CD14-positive monocyte (primary cell): ENCODE results near the gene SLC25A11. TPM values are rescaled to one million over a fixed set of nuclear protein-coding genes. Genes with fewer than 3 reads are reported as not detected.
A peak's percentile ranks its signal among the peaks of the same experiment; 100 is the strongest.

ENCODE experiments used
- DNase-seq, 3 donors: peaks; one replicate each; pipeline ENCODE4 v3.0.0-alpha.2; 2011 to 2022
- H2AFZ ChIP-seq: 2 replicates; pipeline ENCODE4 v1.6.0; 2012; ENCODE audit warnings: mild to moderate bottlenecking, low read depth, low read length, inconsistent platforms; ENCODE audit not compliant: insufficient read depth, poor library complexity, severe bottlenecking
- H3K27ac ChIP-seq, 2 donors: 1 replicate in 1 of 2; 2 replicates in 1 of 2; pipeline ENCODE4 v1.5.1; 2012 to 2013; ENCODE audit warnings: low read length in 2 of 2, control low read depth in 1 of 2, inconsistent platforms in 1 of 2, low read depth in 1 of 2, mild to moderate bottlenecking in 1 of 2
- H3K27me3 ChIP-seq, 2 donors: one replicate each; pipeline versions ENCODE4 v1.6.0 to v1.6.1; 2011 to 2013; ENCODE audit warnings: low read length in 2 of 2; ENCODE audit not compliant: control insufficient read depth in 2 of 2, insufficient read depth in 2 of 2
- H3K36me3 ChIP-seq, 2 donors: replicated peaks in 1 of 2; 1 replicate in 1 of 2; 2 replicates in 1 of 2; pipeline versions ENCODE4 v1.5.1 to v1.6.1; 2012 to 2013; ENCODE audit warnings: low read length in 2 of 2, control low read depth in 1 of 2, inconsistent platforms in 1 of 2, mild to moderate bottlenecking in 1 of 2; ENCODE audit not compliant: insufficient read depth in 2 of 2, control insufficient read depth in 1 of 2
- H3K4me1 ChIP-seq, 2 donors: 1 replicate in 1 of 2; 2 replicates in 1 of 2; pipeline versions ENCODE4 v1.5.1 to v1.6.1; 2012 to 2013; ENCODE audit warnings: low read length in 2 of 2, control low read depth in 1 of 2, inconsistent platforms in 1 of 2, mild to moderate bottlenecking in 1 of 2, moderate library complexity in 1 of 2; ENCODE audit not compliant: insufficient read depth in 2 of 2, control insufficient read depth in 1 of 2
- H3K4me2 ChIP-seq: replicated peaks from 2 replicates; pipeline ENCODE3; 2012; ENCODE audit warnings: low read length, moderate library complexity, mild to moderate bottlenecking; ENCODE audit not compliant: poor library complexity, severe bottlenecking; ENCODE audit errors: extremely low read depth
- H3K4me3 ChIP-seq, 3 experiments: fragments of 200-600 bp in 1 of 3; sonication (generic) in 1 of 3; replicated peaks in 1 of 3; 1 replicate in 2 of 3; 2 replicates in 1 of 3; pipeline ENCODE4 v1.5.1; 2011 to 2013; ENCODE audit warnings: low read length in 3 of 3, mild to moderate bottlenecking in 3 of 3, control low read depth in 2 of 3, low read depth in 2 of 3, inconsistent platforms in 1 of 3, moderate library complexity in 1 of 3
- H3K79me2 ChIP-seq: 2 replicates; pipeline ENCODE4 v1.6.0; 2012; ENCODE audit warnings: mild to moderate bottlenecking, control low read depth, inconsistent platforms, low read length, moderate library complexity; ENCODE audit not compliant: insufficient read depth
- H3K9ac ChIP-seq: 2 replicates; pipeline ENCODE4 v1.6.0; 2017; ENCODE audit warnings: low read length, mild to moderate bottlenecking; ENCODE audit not compliant: insufficient read depth, poor library complexity, severe bottlenecking
- H3K9me3 ChIP-seq, 2 donors: replicated peaks in 1 of 2; 1 replicate in 1 of 2; 2 replicates in 1 of 2; pipeline versions ENCODE4 v1.5.1 to v1.6.1; 2012 to 2013; ENCODE audit warnings: low read length in 2 of 2, control low read depth in 1 of 2; ENCODE audit not compliant: control insufficient read depth in 1 of 2, insufficient read depth in 1 of 2
- H4K20me1 ChIP-seq: 2 replicates; pipeline ENCODE4 v1.6.0; 2012; ENCODE audit warnings: mild to moderate bottlenecking, low read length, control low read depth, moderate library complexity; ENCODE audit not compliant: insufficient read depth
- H3K27ac Mint-ChIP-seq, 7 donors: one replicate each; pipeline ENCODE4 v1.8.0; 2020; ENCODE audit warnings: mild to moderate bottlenecking in 7 of 7, mixed read lengths in 7 of 7, moderate library complexity in 6 of 7, inconsistent platforms in 2 of 7
- H3K27me3 Mint-ChIP-seq, 3 donors: one replicate each; pipeline ENCODE4 v1.8.0; 2021 to 2022; ENCODE audit warnings: low read depth in 3 of 3, mild to moderate bottlenecking in 3 of 3, mixed read lengths in 3 of 3, moderate library complexity in 3 of 3, inconsistent platforms in 1 of 3
- H3K36me3 Mint-ChIP-seq, 2 donors: one replicate each; pipeline ENCODE4 v1.8.0; 2020; ENCODE audit warnings: mixed read lengths in 2 of 2, inconsistent platforms in 1 of 2, mild to moderate bottlenecking in 1 of 2
- H3K4me1 Mint-ChIP-seq: one replicate; pipeline ENCODE4 v1.8.0; 2020; ENCODE audit warnings: mild to moderate bottlenecking, mixed read lengths
- H3K4me3 Mint-ChIP-seq, 2 donors: one replicate each; pipeline ENCODE4 v1.8.0; 2020; ENCODE audit warnings: mild to moderate bottlenecking in 2 of 2, mixed read lengths in 2 of 2, moderate library complexity in 1 of 2
- H3K9me3 Mint-ChIP-seq, 7 donors: one replicate each; pipeline ENCODE4 v1.8.0; 2020 to 2022; ENCODE audit warnings: mixed read lengths in 7 of 7, mild to moderate bottlenecking in 6 of 7, moderate library complexity in 6 of 7, inconsistent platforms in 2 of 7
- CTCF ChIP-seq: fragments of 200-600 bp; IDR thresholded peaks from one replicate; pipeline ENCODE4 v1.8.0; 2022; ENCODE audit warnings: antibody characterized with exemption, mild to moderate bottlenecking
- WGBS: methylation state at CpG from one replicate; pipeline ENCODE4 v1.1.5; 2013; ENCODE audit warnings: missing lambda C conversion rate; ENCODE audit not compliant: insufficient coverage; 5-methylcytosine and 5-hydroxymethylcytosine counted together
- intact Hi-C, 2 donors: fragments of 100-400 bp; cut with micrococcal nuclease; formaldehyde crosslinking; loops; one replicate each; pipeline versions ENCODE4 v1.15.0 to v1.15.1; 2023
- polyA plus RNA-seq, 3 donors: library from polyadenylated mRNA; depleted of rRNA in 1 of 3; unstranded in 2 of 3; stranded (reverse) in 1 of 3; fragments of 300-500 nt in 2 of 3; fragments of >200 nt in 1 of 3; fragmentation: Illumina TruSeq in 2 of 3; gene quantifications; 1 replicate in 2 of 3; 2 replicates in 1 of 3; pipeline ENCODE4 v1.2.3, GENCODE V29; 2012 to 2021

The SLC25A11 gene
- polyA plus RNA-seq, 3 donors, result 65.2 to 138 (median 111) TPM

GRCh38 chr17:4969551-4970173 lies 29.8 kb upstream of the SLC25A11 start:
- peaks cover 59 to 75% of the 10 kb centered on the region in 2 donors for H3K4me1 ChIP-seq
- TF ChIP-seq CTCF, result no peak
- peaks cover 6% of the 10 kb centered on the region for H4K20me1 ChIP-seq
- peaks cover 41 to 51% of the 10 kb centered on the region in 2 donors for H3K36me3 ChIP-seq
- intact Hi-C loops, result no loop called here
- peak in 1 of 3 donors; percentile 32 for DNase-seq
- H3K4me3 ChIP-seq, result no peak overlapping the region
- peaks cover 0 to 2% (median 2%) of the 10 kb centered on the region in 3 donors for H3K27me3 Mint-ChIP-seq
- peaks cover 48% of the 10 kb centered on the region for H3K4me1 Mint-ChIP-seq
- no peak overlapping the region for H3K4me3 Mint-ChIP-seq
- peaks cover 42% of the 10 kb centered on the region for H3K79me2 ChIP-seq
- no peak overlapping the region for H3K4me2 ChIP-seq
- H3K27me3 ChIP-seq, result no peaks in the 10 kb centered on the region
- H3K9me3 Mint-ChIP-seq, result no peaks in the 10 kb centered on the region
- H3K9me3 ChIP-seq, result no peaks in the 10 kb centered on the region
- peak overlapping the region in 2 of 7 donors; percentile 14 to 65 for H3K27ac Mint-ChIP-seq
- H3K36me3 Mint-ChIP-seq, result peaks cover 63 to 69% of the 10 kb centered on the region in 2 donors
- 94% methylated on average over 13 of the region's 16 CpGs for WGBS
- H3K27ac ChIP-seq, result peak overlapping the region in 1 of 2 donors; percentile 12
- no peak overlapping the region for H2AFZ ChIP-seq
- H3K9ac ChIP-seq, result no peak overlapping the region

GRCh38 chr17:4969047-4969550 lies 29.3 kb upstream of the SLC25A11 start:
- peaks cover 6% of the 10 kb centered on the region for H4K20me1 ChIP-seq
- H3K27ac Mint-ChIP-seq, result peak overlapping the region in 4 of 7 donors; percentile 2 to 66 (median 42)
- peaks cover 44% of the 10 kb centered on the region for H3K79me2 ChIP-seq
- DNase-seq, result peak in 1 of 3 donors; percentile 48
- peak overlapping the region in 1 of 3 experiments; percentile 99 for H3K4me3 ChIP-seq
- no peaks in the 10 kb centered on the region for H3K27me3 ChIP-seq
- peak overlapping the region in 1 of 2 donors; percentile 10 for H3K4me3 Mint-ChIP-seq
- peaks cover 57 to 63% of the 10 kb centered on the region in 2 donors for H3K36me3 Mint-ChIP-seq
- peak overlapping the region in 1 of 2 donors; percentile 94 for H3K27ac ChIP-seq
- H3K9me3 ChIP-seq, result no peaks in the 10 kb centered on the region
- H3K4me2 ChIP-seq, result peak overlapping the region; percentile 100
- peaks cover 54 to 69% of the 10 kb centered on the region in 2 donors for H3K4me1 ChIP-seq
- over 99% methylated on average over 12 of the region's 15 CpGs for WGBS
- H2AFZ ChIP-seq, result no peak overlapping the region
- peaks cover 43% of the 10 kb centered on the region for H3K4me1 Mint-ChIP-seq
- peaks cover 0 to 3% (median 2%) of the 10 kb centered on the region in 3 donors for H3K27me3 Mint-ChIP-seq
- H3K9ac ChIP-seq, result no peak overlapping the region
- peaks cover 36 to 46% of the 10 kb centered on the region in 2 donors for H3K36me3 ChIP-seq
- intact Hi-C loops, result no loop called here
- TF ChIP-seq CTCF, result no peak
- peaks cover 0 to 2% (median 0%) of the 10 kb centered on the region in 7 donors for H3K9me3 Mint-ChIP-seq
